HG03064 (cell line): ENCODE measurements around the gene MRPL19.

Experiments
- ATAC-seq: cut with Tn5 transposase; IDR thresholded peaks from one replicate; pipeline ENCODE4 v1.9.1; 2021; ENCODE audit warnings: low read depth; ENCODE audit not compliant: unreplicated experiment

MRPL19 gene

GRCh38 chr2:75720525-75720924 lies 73.9 kb downstream of the MRPL19 start:
- no peak for ATAC-seq

- ATAC-seq, result no peak
Measured at GRCh38 chr2:75722687-75723086, 76.1 kb downstream of the MRPL19 start.

- ATAC-seq, result no peak
Measured at GRCh38 chr2:75728614-75729419, 82.2 kb downstream of the MRPL19 start.

GRCh38 chr2:75729861-75730260 lies 83.3 kb downstream of the MRPL19 start:
- no peak for ATAC-seq

- no peak for ATAC-seq
Measured at GRCh38 chr2:75736276-75736675, 89.7 kb downstream of the MRPL19 start.

GRCh38 chr2:75737961-75738360 lies 91.4 kb downstream of the MRPL19 start:
- no peak for ATAC-seq
